Loucy (cell line): ENCODE measurements around the gene UBE2D1.

Experiments used
- H2AFZ ChIP-seq: fragments of 200-600 bp; sonication (generic); 2 replicates; pipeline ENCODE4 v1.6.0; 2016; ENCODE audit warnings: antibody characterized with exemption, mild to moderate bottlenecking, low read length, moderate library complexity
- H3F3A ChIP-seq: fragments of 200-600 bp; 2 replicates; pipeline ENCODE4 v1.6.0; 2016; ENCODE audit warnings: antibody characterized with exemption, low read depth, mild to moderate bottlenecking
- H3K27me3 ChIP-seq: fragments of 200-600 bp; sonication (generic); 2 replicates; pipeline ENCODE4 v1.6.1; 2014; ENCODE audit warnings: low read length, mild to moderate bottlenecking; ENCODE audit not compliant: insufficient read depth, poor library complexity, severe bottlenecking
- H3K36me3 ChIP-seq: fragments of 200-600 bp; sonication (generic); 2 replicates; pipeline ENCODE4 v1.6.1; 2016; ENCODE audit warnings: low read length; ENCODE audit not compliant: insufficient read depth
- H3K4me1 ChIP-seq: fragments of 200-600 bp; sonication (generic); 2 replicates; pipeline ENCODE4 v1.5.1; 2014; ENCODE audit warnings: low read length, mild to moderate bottlenecking; ENCODE audit not compliant: insufficient read depth, poor library complexity, severe bottlenecking
- H3K4me2 ChIP-seq: fragments of 200-600 bp; sonication (generic); 2 replicates; pipeline ENCODE4 v1.6.0; 2014; ENCODE audit warnings: antibody characterized with exemption, low read length, low read depth, mild to moderate bottlenecking; ENCODE audit not compliant: poor library complexity, severe bottlenecking
- H3K4me3 ChIP-seq: fragments of 200-600 bp; sonication (generic); 2 replicates; pipeline ENCODE4 v1.5.1; 2014; ENCODE audit warnings: low read length, mild to moderate bottlenecking, mixed read lengths; ENCODE audit not compliant: poor library complexity, severe bottlenecking
- H3K79me2 ChIP-seq: fragments of 200-600 bp; sonication (generic); 2 replicates; pipeline ENCODE4 v1.6.1; 2014; ENCODE audit warnings: low read length; ENCODE audit not compliant: insufficient read depth
- H3K9ac ChIP-seq: fragments of 200-600 bp; sonication (generic); 2 replicates; pipeline ENCODE4 v1.6.0; 2014; ENCODE audit warnings: mild to moderate bottlenecking, low read depth, low read length, moderate library complexity; ENCODE audit not compliant: poor library complexity, severe bottlenecking
- H3K9me2 ChIP-seq: fragments of 200-600 bp; sonication (generic); replicated peaks from 2 replicates; pipeline ENCODE4 v1.6.1; 2016; ENCODE audit warnings: low read depth, low read length, mixed read lengths
- H3K9me3 ChIP-seq: fragments of 200-600 bp; sonication (generic); 2 replicates; pipeline ENCODE4 v1.6.1; 2014; ENCODE audit warnings: mild to moderate bottlenecking, antibody characterized with exemption, low read length, low read depth; ENCODE audit not compliant: insufficient read depth
- H4K20me1 ChIP-seq: fragments of 200-600 bp; sonication (generic); 2 replicates; pipeline ENCODE4 v1.6.0; 2014; ENCODE audit warnings: antibody characterized with exemption, low read length, mild to moderate bottlenecking; ENCODE audit not compliant: insufficient read depth, poor library complexity, severe bottlenecking
- EZH2phosphoT487 ChIP-seq: fragments of 200-600 bp; IDR thresholded peaks from 2 replicates; pipeline ENCODE4 v1.6.1; 2018; ENCODE audit warnings: antibody characterized with exemption, mild to moderate bottlenecking, moderate library complexity, borderline replicate concordance
- TF ChIP-seq, protein P1 (sequence below): fragments of 200-600 bp; sonication (generic); conservative IDR thresholded peaks from 2 replicates; pipeline ENCODE4 v1.5.1; 2014; ENCODE audit warnings: mild to moderate bottlenecking, antibody characterized with exemption, low read length

UBE2D1 gene

DNA sequence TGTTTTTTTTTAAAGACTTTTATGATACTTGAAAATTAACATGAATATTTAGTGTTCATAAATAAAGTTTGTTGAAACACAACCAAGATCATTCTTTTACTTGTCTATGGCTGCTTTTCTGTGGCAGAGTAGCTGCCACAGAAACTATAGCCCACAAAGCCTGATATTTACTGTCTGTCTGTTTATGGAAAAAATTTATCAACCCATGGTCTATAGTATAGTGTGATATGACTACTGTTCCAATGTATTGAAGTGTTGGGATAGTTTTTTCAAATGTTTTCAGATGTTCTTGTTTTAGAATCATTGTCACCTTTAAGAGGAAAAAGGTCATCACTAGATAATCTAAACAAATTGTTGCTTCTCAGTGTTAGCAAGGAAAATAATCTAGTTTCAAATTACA lies 61.3 kb downstream of the UBE2D1 start:
- H3K9ac ChIP-seq: no peak overlapping the region
- no peak overlapping the region for H3K4me3 ChIP-seq
- H2AFZ ChIP-seq: no peak overlapping the region
- no peak overlapping the region for H3K4me2 ChIP-seq
- peaks cover 5% of the 10 kb centered on the region for H3K4me1 ChIP-seq
- H3K79me2 ChIP-seq: peaks cover 16% of the 10 kb centered on the region; the same call in 1 of the 2 replicates
- peaks cover 52% of the 10 kb centered on the region for H3K36me3 ChIP-seq
- H4K20me1 ChIP-seq: peaks cover 1% of the 10 kb centered on the region
- H3K9me2 ChIP-seq: no peaks in the 10 kb centered on the region
- TF ChIP-seq, protein P1, sequence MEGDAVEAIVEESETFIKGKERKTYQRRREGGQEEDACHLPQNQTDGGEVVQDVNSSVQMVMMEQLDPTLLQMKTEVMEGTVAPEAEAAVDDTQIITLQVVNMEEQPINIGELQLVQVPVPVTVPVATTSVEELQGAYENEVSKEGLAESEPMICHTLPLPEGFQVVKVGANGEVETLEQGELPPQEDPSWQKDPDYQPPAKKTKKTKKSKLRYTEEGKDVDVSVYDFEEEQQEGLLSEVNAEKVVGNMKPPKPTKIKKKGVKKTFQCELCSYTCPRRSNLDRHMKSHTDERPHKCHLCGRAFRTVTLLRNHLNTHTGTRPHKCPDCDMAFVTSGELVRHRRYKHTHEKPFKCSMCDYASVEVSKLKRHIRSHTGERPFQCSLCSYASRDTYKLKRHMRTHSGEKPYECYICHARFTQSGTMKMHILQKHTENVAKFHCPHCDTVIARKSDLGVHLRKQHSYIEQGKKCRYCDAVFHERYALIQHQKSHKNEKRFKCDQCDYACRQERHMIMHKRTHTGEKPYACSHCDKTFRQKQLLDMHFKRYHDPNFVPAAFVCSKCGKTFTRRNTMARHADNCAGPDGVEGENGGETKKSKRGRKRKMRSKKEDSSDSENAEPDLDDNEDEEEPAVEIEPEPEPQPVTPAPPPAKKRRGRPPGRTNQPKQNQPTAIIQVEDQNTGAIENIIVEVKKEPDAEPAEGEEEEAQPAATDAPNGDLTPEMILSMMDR: no peak
- no peaks in the 10 kb centered on the region for H3K9me3 ChIP-seq
- H3F3A ChIP-seq: no peaks in the 10 kb centered on the region
- H3K27me3 ChIP-seq: no peaks in the 10 kb centered on the region

DNA sequence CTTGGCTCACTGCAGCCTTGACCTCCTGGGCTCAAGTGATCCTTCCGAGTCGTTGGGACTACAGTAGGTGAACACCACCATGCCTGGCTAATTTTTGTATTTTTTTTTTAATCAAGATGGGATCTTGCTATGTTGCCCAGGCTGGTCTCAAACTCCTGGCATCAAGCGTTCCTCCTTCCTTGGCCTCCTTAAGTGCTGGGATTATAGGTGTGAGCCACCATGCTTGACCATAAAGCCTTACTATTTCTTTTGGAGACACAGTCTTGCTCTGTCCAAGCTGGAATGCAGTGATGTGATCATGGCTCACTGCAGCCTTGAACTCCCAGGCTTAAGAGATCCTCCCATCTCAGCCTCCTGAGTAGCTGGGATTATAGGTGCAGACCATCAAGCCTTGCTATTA lies 63.0 kb downstream of the UBE2D1 start:
- no peak for TF ChIP-seq EZH2phosphoT487
- TF ChIP-seq, protein P1: no peak
- Histone ChIP-seq H3F3A (no peaks in the 10 kb centered on the region), H3K9me3 (no peaks in the 10 kb centered on the region), H3K36me3 (peaks cover 40% of the 10 kb centered on the region), H3K4me2 (no peak overlapping the region), H3K9me2 (no peaks in the 10 kb centered on the region), H3K4me1 (no peaks in the 10 kb centered on the region), H3K79me2 (no peaks in the 10 kb centered on the region), H3K27me3 (no peaks in the 10 kb centered on the region), H3K9ac (no peak overlapping the region), H2AFZ (no peak overlapping the region), H3K4me3 (no peak overlapping the region), H4K20me1 (no peaks in the 10 kb centered on the region)

DNA sequence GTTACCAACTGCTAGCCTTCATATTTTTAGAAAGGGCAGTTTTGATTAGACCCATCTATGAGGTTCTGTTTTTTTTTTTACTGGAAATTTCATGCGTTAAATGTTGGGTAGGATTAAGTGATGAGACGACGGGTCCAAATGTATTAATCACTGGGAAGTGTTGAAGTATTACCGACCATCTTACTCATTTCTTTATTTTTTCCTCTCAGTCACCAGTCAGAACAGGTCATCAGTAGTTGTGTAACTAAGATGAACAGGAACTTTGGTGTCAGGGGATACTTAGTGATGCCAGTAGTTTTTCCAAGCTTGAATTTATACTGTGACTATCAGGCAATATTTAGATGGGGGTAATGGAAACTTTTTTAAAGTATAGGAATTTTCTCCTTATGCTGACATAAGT lies 64.6 kb downstream of the UBE2D1 start:
- Histone ChIP-seq H3K9me3 (no peaks in the 10 kb centered on the region), H3K36me3 (peaks cover 25% of the 10 kb centered on the region), H3K79me2 (no peaks in the 10 kb centered on the region), H4K20me1 (no peaks in the 10 kb centered on the region), H3K9ac (no peak overlapping the region), H3K4me2 (no peak overlapping the region), H2AFZ (no peak overlapping the region), H3F3A (no peaks in the 10 kb centered on the region), H3K27me3 (no peaks in the 10 kb centered on the region), H3K4me1 (no peaks in the 10 kb centered on the region), H3K9me2 (no peaks in the 10 kb centered on the region), H3K4me3 (no peak overlapping the region)
- TF ChIP-seq EZH2phosphoT487: no peak
- TF ChIP-seq, protein P1: no peak
